Measurements from ENCODE around the gene NPIPB8.
"Not testable (repeated sequence)": the region's sequence is repeated elsewhere in the genome, so short reads cannot be mapped to it uniquely, and the experiment has no call there.

NPIPB8 gene

GRCh38 chr16:28637765-28638164 is at the start of gene NPIPB8:
Gene NPIPB8 (plus strand): TSS chr16:28638065. CDS start chr16:28638361, 296 bp downstream.
- not testable (repeated sequence) for DNase-seq (ENCODE audit: low spot score)

- DNase-seq (ENCODE audit: low spot score) = no peak
Measured at GRCh38 chr16:28589069-28589468, 48.8 kb upstream of the NPIPB8 start.

GRCh38 chr16:28589930-28590329 is 47.9 kb upstream of the NPIPB8 start:
- no peak for DNase-seq (ENCODE audit: low spot score)

- no peak for DNase-seq (ENCODE audit: low spot score)
Measured at GRCh38 chr16:28590384-28591340, 47.2 kb upstream of the NPIPB8 start.

DNA sequence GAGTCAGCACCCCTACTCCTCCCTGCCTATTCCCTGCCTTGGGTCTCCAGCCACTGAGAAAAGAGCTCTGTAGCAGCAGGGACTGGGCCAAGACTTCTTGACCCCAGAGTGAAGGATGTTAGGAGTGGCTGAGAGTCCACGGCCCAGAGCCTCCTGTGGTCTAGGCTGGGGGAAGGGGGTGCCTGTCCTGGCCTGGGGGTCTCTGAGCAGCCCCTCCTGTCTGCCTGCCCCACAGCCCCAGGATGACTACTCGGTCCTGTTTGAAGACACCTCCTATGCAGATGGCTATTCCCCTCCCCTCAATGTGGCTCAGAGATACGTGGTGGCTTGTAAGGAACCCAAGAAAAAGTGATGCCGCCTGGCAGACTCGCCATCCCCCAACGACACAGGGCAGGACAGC is 46.5 kb upstream of the NPIPB8 start:
- no peak for DNase-seq (ENCODE audit: low spot score)

DNA sequence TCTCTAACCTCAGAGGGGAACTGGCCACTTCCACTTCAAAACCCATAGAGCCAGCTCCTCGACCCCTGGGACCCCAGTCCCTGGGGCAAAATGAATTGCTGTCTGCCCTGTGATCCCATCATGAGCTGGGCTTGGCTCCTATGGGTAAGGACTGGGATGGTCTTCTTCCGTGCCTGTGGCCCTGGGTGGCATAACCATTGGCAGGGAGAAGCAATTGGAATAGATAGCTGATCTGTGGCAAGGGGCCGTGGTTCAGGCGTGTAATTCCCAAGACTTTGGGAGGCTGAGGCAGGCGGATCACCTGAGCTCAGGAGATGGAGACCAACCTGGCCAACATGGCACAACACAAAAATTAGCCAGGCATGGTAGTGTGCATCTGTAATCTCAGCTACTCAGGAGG is 45.4 kb upstream of the NPIPB8 start:
- no peak for DNase-seq (ENCODE audit: low spot score)

DNA sequence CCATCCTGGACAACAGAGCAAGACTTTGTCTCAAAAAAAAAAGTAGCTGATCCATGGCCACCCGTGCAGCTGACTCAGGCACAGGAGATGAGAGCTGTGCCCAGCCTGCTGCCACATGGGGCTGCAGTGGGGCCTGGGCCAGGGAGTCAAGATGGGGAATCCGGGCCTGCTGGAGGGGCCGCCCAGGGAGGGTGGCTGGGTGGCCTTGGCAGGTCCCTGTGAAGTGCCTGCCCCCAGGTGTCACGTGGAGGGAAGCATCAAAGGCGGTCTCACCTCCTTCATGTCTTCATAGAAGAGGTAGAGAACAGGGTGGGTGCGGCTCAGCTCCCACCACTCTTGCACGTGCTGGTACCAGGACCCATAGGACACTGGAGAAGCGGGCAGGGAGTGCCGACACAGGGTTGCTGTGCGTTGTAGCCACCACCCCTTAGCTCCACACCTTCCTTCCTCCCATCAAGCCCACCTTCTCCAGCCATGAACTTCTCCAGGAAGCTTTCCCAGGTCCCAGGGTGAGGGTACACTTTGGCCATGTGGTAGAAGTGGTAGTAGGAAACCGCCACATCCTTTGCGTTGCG is 44.8 kb upstream of the NPIPB8 start:
- no peak for DNase-seq (ENCODE audit: low spot score)

GRCh38 chr16:28595451-28595850 is 42.4 kb upstream of the NPIPB8 start:
- DNase-seq (ENCODE audit: low spot score) = not testable (repeated sequence)

GRCh38 chr16:28596115-28596630 is 41.7 kb upstream of the NPIPB8 start:
- no peak for DNase-seq (ENCODE audit: low spot score)

- no peak for DNase-seq (ENCODE audit: low spot score)
Measured at GRCh38 chr16:28596840-28597691, 40.8 kb upstream of the NPIPB8 start, which contains the start of gene SULT1A2. Gene SULT1A2 (minus strand): TSS chr16:28597050. CDS start chr16:28595930, 1,120 bp downstream.

DNA sequence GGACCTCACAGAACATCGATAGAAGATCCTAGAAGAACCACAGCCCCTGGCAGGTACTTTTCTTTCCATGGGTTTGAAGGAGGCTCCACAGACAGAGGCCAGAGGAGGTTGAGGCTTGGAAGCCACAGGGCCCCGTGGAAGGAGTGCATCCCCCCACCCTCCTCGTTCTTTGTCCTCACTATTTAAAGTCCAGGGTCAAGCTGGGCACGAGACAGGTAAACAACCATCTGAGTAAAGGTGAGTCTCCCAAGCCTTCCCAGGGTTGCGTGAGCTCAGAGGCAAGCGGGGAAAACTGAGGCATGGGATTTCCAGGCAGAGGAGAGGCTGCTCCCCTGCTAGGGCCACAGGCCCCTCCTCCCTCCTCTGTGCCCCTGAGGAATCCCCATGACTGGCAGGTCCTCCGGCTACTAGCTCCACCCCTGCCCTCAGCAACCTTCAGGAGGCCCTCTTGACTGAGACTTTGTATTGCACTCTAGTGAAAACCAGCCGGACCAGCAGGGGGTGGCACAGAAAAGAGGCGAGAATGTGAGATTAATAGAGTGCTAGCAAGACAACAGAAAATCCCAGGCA is 40.1 kb upstream of the NPIPB8 start:
- DNase-seq (ENCODE audit: low spot score) = no peak

DNA sequence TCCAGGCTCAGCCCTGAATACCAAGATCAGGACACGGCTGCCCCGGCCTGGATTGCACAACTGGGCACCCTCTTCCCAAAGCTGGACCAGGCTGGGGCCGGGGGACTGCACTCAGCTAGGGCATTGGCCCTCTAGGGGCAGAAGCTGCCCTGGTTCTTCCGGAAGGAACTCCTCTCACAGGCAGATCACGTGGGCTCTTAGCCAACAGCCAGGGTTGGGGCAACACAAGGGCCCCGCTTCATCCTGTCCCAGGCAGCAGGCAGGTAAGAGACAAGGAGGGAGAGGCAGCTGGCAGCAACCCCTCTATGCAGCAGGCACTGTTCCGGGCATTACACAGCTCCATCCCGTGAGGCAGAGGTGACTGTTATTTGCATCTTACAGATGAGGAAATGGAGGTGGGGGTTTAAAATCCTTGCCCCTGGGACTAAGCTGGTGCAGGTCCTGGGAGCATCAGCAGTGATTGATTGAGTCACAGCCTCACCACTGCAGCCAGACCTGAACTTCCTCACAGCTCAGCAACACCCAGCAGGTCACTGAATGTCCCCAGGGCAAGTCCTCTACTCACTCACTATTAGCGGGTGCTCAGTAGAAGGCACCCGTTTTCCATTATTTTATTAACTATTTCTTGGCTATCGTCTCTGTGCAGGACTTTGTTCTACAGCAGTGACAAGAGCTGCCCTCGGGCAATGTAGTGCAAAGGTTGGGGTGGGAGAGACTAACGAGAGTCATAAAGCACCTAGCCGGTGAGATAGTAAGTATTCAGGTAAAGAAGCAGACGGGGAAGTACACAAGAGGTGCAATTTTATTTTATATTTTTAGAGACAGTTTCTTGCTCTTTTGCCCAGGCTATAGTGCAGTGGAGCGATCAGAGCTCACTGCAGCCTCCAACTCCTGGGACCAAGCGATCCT is 38.2 kb upstream of the NPIPB8 start:
- DNase-seq (ENCODE audit: low spot score) = not testable (repeated sequence)

DNA sequence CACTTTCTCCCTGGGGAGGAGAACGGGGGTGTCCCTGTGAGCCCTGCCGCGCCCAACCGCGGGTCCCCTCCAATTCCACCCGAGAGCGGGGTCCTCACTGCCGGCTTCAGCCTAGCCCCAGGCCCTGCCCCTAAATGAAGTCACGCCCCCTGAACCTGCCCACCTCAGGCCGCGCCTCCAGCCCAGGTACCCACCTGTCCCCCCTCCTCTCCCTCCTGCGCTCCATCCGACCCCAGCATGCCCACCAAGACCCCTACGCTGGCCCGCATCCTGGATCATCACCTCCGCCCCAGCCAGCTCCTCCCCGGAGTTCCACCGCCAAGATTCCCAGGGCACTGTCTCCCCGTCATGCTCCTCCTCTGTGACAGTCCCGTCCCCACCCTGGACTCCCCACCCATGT is 36.9 kb upstream of the NPIPB8 start:
- DNase-seq (ENCODE audit: low spot score) = not testable (repeated sequence)

DNA sequence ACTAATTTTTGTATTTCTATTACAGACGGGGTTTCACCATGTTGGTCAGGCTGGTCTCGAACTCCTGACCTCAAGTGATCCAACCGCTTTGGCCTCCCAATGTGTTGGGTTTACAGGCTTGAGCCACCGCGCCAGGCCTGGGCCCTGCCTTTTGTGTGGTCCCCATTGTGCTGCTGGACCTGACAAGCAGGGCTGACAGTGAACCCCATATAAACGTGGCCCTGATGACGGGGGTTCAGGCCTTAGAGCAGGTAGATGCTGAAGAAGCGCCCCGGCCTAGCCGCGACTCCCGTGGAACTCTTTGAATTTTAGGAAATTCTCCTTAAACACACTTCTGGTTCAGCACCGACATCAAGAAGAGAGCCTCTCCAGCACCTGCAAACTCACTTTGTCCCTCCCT is 36.3 kb upstream of the NPIPB8 start:
- DNase-seq (ENCODE audit: low spot score) = not testable (repeated sequence)

DNA sequence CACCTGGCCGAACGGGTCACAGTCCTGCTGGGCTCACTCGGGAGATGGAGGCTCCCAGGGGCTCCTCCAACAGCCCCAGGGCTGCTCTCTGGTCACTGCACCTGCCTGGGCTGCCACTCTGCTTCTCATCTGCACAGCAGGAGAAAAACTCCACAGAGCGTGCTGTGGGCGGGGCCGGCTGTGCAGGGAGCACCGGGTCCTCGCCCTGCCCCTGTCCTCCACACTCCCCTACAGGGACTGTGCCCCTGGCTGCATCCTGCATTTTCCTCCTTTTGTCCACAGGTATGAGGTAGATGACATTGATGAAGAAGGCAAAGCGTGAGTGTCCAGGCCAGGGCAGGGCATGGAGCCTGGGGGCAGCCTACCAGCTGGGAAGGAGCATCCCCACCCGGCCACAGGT is 35.8 kb upstream of the NPIPB8 start:
- not testable (repeated sequence) for DNase-seq (ENCODE audit: low spot score)

DNA sequence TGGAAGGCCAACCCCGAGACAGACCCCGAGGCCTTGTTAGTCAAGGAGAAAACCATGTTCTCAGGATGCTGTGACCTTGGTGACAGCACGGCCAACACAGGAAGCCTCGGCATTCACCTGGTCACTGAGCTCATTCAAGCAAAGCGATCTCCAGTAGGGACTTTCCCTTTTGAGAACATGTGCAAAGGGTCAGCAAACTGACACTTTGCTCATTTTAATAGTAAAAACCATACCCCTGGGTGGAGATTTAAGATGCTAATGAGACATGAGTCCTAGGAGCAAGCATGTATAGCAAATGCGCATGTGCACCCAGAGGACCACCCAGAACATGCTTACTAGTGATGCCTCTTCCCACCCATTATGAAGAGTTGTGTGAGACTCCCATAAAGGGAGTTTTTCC is 35.3 kb upstream of the NPIPB8 start:
- DNase-seq (ENCODE audit: low spot score) = no peak

- no peak for DNase-seq (ENCODE audit: low spot score)
Measured at GRCh38 chr16:28603381-28604185, 34.3 kb upstream of the NPIPB8 start.

DNA sequence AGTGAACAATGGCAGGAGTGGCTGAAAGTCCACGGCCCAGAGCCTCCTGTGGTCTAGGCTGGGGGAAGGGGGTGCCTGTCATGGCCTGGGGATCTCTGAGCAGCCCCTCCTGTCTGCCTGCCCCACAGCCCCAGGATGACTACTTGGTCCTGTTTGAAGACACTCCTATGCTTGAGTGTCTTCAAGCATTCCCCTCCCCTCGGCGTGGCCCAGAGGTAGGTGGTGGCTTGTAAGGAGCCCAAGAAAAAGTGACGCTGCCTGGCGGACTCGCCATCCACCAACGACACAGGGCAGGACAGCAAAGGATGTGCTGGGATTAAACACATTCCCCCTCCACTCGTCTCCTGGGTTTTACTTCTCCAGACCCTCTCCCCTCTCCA is 33.7 kb upstream of the NPIPB8 start:
- no peak for DNase-seq (ENCODE audit: low spot score)

GRCh38 chr16:28606291-28607115 is 31.4 kb upstream of the NPIPB8 start:
- no peak for DNase-seq (ENCODE audit: low spot score)

All from CD4-positive, alpha-beta T cell treated with Interleukin-15 for 4 hours (primary cell).